Measurements from ENCODE around the gene AFAP1.
A peak's percentile ranks its signal among the peaks of the same experiment; 100 is the strongest.

AFAP1 gene

DNA sequence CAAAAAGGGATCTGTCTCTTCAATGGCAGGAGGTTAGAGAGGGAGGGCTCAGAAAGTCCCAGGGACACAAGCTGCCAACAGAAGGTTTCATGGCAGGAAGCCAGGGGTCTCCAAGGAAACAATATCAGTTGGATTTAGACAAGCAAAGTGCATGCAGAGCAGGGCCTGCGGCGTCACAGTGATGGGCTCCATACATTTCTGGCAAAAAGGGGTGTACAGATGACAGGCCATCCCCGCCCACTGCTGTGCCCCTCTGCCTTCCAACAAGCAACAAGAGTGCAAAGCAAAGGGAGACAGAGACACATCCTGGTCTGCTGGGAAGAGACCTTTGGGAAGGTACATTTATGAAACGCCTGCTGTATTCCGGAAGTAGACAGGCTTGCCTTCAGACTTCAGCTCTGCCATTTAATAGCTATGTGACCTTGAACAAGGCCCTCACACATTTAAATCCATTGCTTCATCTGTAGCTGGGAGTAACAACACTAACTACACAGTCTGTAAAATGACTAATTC lies 121.2 kb downstream of the AFAP1 start:
- H3K4me3 ChIP-seq = no peak overlapping the region
- H3K27ac ChIP-seq = no peak overlapping the region

- Histone ChIP-seq H3K4me3 (no peak overlapping the region), H3K27ac (no peak overlapping the region)
These were observed 121.7 kb downstream of the AFAP1 start for GRCh38 chr4:7817877-7818398.

- no peak overlapping the region for H3K4me3 ChIP-seq
- no peak overlapping the region for H3K27ac ChIP-seq
These were observed 122.9 kb downstream of the AFAP1 start for GRCh38 chr4:7816771-7817170.

DNA sequence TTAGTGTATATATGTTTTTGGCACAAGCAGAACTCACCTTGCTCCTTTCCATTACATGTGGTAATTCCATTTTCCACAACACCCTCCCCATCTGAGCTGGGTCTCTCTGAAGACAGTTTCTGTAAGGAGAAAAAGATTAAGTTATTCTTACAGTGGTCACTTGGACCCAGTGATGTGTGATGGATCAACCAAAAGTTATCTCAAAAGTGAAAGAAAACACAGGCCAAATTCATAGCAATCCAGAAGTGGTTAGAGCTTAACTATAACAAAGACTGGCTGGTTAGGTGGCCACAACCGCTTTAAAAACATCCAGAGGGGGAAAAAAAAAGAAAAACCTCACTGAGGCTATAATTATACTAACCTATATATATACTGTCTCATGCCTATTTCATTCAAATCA lies 123.7 kb downstream of the AFAP1 start:
- no peak overlapping the region for H3K4me3 ChIP-seq
- H3K27ac ChIP-seq = no peak overlapping the region

GRCh38 chr4:7815562-7815961 lies 124.1 kb downstream of the AFAP1 start:
- Histone ChIP-seq H3K4me3 (no peak overlapping the region), H3K27ac (no peak overlapping the region)

GRCh38 chr4:7814451-7814850 lies 125.2 kb downstream of the AFAP1 start:
- Histone ChIP-seq H3K4me3 (no peak overlapping the region), H3K27ac (no peak overlapping the region)

DNA sequence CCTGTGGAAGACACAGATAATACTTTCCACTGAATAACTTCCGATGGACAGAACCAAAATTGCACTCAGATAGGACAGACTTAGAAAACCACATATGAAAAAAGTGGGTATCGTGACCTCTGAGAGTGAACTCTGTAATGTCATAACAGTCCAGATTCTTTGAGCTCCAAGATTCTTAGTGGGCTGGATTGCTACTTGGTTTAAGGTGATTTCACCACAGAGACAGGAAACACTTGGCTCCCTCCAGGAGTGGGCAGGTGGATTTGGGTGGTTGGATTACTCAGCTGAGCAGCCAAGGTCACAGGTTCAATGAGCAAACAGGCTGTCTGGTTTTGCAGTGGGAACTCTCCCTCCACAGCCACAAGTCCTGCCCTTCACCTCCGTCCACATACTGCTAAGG lies 126.0 kb downstream of the AFAP1 start:
- H3K27ac ChIP-seq = no peak overlapping the region

GRCh38 chr4:7812921-7813320 lies 126.7 kb downstream of the AFAP1 start:
- H3K27ac ChIP-seq = no peak overlapping the region
- H3K4me3 ChIP-seq = no peak overlapping the region

More for the DNA sequence above, 126.0 kb downstream of the AFAP1 start:
- H3K4me3 ChIP-seq = no peak overlapping the region

DNA sequence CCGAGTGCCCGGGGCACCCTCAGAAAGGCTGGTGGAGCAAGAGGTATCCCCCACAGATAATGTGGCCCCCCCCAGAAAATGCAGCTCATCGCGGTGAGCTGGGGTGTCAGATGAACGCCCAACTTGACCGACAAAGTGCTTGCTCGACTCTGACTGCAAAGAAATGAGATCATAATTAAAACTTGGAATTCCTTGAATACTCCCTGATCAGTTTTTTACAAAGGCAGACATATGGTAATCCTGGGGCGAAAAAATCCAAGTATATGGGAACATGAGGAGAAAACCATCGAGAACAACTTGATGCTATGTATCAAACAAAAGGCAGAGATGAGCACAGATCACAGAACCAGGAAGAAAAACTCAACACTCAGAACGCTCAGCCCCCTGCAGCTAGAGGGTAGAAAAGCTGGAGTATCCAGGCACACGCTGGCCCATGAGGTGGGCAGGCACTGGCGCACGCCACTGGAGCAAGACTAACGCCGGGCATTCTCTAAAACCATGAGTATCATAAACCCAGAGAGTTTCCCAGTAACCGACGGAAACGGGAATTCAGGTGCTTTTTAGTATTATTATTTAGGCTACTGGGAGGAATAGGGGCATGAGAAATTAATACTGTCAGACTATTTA lies 127.3 kb downstream of the AFAP1 start:
- Histone ChIP-seq H3K27ac (peak overlapping the region in 8 of 21 experiments; percentile 2 to 60 (median 22)), H3K4me3 (no peak overlapping the region)

- Histone ChIP-seq H3K4me3 (no peak overlapping the region), H3K27ac (peak overlapping the region in 8 of 21 experiments; percentile 2 to 63 (median 27))
These were observed 128.0 kb downstream of the AFAP1 start for GRCh38 chr4:7811536-7812191.

DNA sequence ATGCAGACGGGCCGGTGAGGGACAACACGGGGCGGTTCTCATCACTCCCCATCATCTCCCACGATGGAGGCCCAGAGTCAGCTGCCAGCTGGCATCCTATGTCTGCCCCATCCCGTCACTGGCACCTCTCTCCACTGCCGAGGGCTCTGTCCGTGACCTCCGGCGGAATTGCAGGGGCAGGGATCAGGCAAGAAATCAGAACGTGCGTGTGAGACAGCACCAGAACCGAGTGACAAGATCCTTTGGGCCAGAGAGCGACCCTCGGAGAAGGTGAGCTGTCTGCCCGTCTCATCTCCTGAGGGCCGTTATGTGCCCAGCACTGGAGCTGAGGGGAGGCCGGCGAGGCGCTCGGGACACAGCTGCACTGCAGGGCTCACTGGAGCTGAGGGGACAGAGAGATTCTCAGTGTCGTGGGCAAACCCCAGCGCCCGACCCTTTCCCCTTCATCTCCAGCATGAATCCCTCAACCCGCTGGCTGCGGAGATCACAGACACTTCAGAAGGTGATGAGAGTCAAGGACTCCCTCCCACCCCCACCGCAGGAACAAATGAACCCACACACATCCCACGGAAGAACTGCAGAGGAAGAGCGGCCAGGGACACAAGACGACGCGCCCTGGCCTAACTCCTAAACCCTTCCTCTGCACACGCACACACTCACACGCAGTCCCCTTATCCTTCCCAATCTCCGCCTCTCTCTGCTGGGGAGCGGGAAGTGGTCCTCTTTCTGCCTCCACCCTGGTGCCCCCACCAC lies 128.7 kb downstream of the AFAP1 start:
- H3K27ac ChIP-seq = peak overlapping the region in 5 of 21 experiments; percentile 2 to 63 (median 4)
- no peak overlapping the region for H3K4me3 ChIP-seq

DNA sequence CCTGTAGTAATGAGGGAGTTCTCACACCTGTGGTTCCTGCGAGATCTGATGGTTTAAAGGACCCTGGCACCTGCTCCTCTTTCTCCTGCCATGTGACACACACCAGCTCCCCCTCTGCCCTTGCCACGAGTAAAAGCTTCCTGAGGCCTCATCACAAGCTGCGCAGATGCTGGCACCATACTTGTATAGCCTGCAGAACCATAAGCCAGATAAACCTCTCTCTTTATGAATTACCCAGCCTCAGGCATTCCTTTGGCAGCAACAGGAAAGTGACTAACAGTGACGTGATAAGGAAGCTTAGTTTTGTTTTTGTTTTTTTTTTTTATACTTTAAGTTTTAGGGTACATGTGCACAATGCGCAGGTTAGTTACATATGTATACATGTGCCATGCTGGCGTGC lies 130.9 kb downstream of the AFAP1 start:
- no peak overlapping the region for H3K4me3 ChIP-seq
- no peak overlapping the region for H3K27ac ChIP-seq

DNA sequence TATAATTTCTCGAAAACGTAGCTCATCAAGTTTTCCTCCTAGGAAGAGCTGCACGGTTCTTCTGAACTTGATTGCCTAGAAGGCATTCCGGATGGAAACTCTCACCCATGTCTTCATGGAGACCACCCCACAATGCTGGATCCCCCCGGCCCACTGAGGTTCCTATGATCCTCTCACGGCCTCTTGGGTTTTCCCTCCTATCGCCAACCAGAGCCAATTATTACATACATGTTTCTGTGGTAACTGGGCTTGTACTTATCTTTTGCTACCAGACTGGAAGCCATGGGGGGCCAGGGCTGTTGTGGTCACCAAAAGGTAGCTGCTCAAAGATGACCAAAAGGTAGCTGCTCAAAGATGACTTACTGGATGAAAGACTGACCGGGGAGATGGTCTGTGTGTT lies 131.5 kb downstream of the AFAP1 start:
- Histone ChIP-seq H3K27ac (no peak overlapping the region), H3K4me3 (no peak overlapping the region)

DNA sequence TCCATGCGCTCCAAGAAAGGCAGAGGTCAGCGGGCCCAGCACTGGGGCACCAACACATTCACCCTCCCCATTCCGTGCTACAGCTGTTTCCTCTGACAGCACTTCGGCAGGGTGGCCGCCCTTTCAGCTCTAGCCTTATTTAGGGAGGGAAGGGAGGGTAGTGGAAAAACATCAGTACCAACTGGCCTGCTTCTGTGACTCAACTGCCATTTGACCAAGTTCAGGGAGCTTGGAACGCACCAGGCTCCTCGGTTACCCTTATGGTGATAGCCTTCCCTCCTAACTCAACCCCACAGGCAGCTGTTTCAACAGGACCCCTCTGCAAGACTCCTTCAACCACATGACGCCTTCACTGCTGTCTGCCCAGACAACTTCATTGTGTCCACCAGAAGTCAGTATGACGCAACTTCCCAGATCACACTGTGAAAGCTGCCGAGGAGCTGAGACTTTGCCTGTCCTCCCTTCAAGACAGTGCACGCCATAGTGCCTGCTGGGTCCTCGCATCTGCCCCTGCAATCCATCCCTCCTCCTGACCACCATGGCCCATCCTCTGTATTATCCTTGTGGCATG lies 132.2 kb downstream of the AFAP1 start:
- peak overlapping the region in 4 of 21 experiments; percentile 18 to 37 (median 28) for H3K27ac ChIP-seq
- H3K4me3 ChIP-seq = no peak overlapping the region

DNA sequence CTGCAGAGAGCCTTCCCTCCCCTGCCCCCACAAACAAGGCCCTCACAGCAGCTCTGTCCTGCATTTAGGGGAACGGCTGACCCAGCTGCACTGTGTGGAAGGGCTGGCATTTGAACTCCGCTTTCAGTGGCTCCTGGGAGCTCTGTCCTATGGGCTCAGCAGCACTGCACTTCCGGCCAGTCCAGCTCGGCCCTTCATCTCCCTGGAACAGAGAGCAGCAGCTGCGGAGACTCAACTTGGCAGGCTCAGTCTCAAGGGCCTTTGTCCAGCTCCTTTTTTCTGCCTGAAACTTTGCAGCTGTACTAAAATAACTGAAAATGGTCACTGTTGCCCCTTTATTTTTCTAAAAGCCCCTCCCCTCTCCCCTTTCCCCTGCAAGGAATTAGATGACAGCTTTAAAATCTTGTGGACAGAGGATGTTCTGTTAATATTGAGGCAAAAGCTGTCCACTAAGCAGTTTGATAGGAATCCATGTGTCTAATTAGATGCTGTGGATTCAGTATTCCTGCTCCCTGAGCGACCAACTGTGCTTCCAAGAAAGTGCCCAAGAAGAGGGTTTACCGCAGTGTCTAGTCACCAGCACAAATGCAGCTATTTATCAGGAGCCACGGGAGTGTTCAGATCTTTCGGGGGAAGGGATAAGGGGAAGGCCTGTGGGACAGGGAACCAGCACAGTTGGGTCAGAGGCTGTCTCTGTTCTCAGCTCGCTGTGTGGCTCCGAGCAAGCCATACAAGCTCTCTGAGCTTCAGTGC lies 133.1 kb downstream of the AFAP1 start:
- H3K27ac ChIP-seq = peak overlapping the region in 5 of 21 experiments; percentile 8 to 37 (median 26)

GRCh38 chr4:7805533-7806337 lies 133.9 kb downstream of the AFAP1 start:
- Histone ChIP-seq H3K4me3 (no peak overlapping the region), H3K27ac (peak overlapping the region in 3 of 21 experiments; percentile 8 to 26 (median 26))

More for the DNA sequence above, 133.1 kb downstream of the AFAP1 start:
- H3K4me3 ChIP-seq = no peak overlapping the region

- Histone ChIP-seq H3K4me3 (no peak overlapping the region), H3K27ac (no peak overlapping the region)
These were observed 134.8 kb downstream of the AFAP1 start for GRCh38 chr4:7804756-7805385.

All from skin epidermis (tissue), 12 donors.